Right lobe of liver (tissue), 6 donors: ENCODE results near the gene GFOD1. TPM values are rescaled to one million over a fixed set of nuclear protein-coding genes. Genes with fewer than 3 reads are reported as not detected.

Experiments
- ATAC-seq, 4 donors: fragments of 200-7000 bp; cut with Tn5 transposase; one replicate each; pipeline ENCODE4 v1.9.1; 2020; ENCODE audit warnings: mild to moderate bottlenecking in 4 of 4, moderate library complexity in 4 of 4
- DNase-seq, 3 donors: peaks; one replicate each; pipeline ENCODE4 v3.0.0-alpha.2; 2020
- H3K27ac ChIP-seq, 3 donors: fragments of 200-600 bp; one replicate each; pipeline ENCODE4 v1.8.0; 2022
- H3K27me3 ChIP-seq, 2 donors: fragments of 200-600 bp; one replicate each; pipeline ENCODE4 v1.8.0; 2022
- H3K36me3 ChIP-seq, 4 donors: fragments of 200-600 bp; sonication (generic) in 1 of 4; one replicate each; pipeline versions ENCODE4 v1.5.1 to v1.8.0; 2017 to 2022; ENCODE audit warnings: control low read depth in 1 of 4
- H3K4me1 ChIP-seq, 4 donors: fragments of 200-600 bp; sonication (generic) in 1 of 4; one replicate each; pipeline versions ENCODE4 v1.5.1 to v1.8.0; 2017 to 2022; ENCODE audit warnings: control low read depth in 1 of 4
- H3K4me3 ChIP-seq, 3 donors: fragments of 200-600 bp; one replicate each; pipeline ENCODE4 v1.8.0; 2022
- H3K9me3 ChIP-seq, 4 donors: fragments of 200-600 bp; sonication (generic) in 1 of 4; one replicate each; pipeline versions ENCODE4 v1.5.1 to v1.8.0; 2017 to 2022; ENCODE audit warnings: control low read depth in 1 of 4
- POLR2A ChIP-seq: fragments of 450-650 bp; IDR thresholded peaks from one replicate; pipeline ENCODE4 v1.6.1; 2017; ENCODE audit warnings: antibody characterized with exemption, mild to moderate bottlenecking
- WGBS: methylation state at CpG from one replicate; pipeline ENCODE4 v1.1.6; 2018; ENCODE audit warnings: low coverage, low lambda C conversion rate; ENCODE audit not compliant: insufficient coverage; ENCODE audit errors: missing lambda C conversion rate; 5-methylcytosine and 5-hydroxymethylcytosine counted together
- intact Hi-C, 2 donors: fragments of 100-400 bp; cut with DNase I; formaldehyde crosslinking; loops; one replicate each; pipeline versions ENCODE4 v1.11.2 to v1.14.1; 2022
- total RNA-seq, 6 experiments: library from RNA; depleted of rRNA in 2 of 6; stranded (reverse); fragments of >200 nt in 2 of 6; fragmentation: NEBNext Ultra II Directional in 3 of 6; extraction: Animal tissue kit (Norgen Biotek cat#: 25700) in 3 of 6; gene quantifications; one replicate each; pipeline versions ENCODE4 v1.1.0 to v1.2.4, GENCODE V29; 2016 to 2023
- TF ChIP-seq, protein P1 (sequence below), 4 donors: fragments of 200-600 bp in 3 of 4; fragments of 450-650 bp in 1 of 4; IDR thresholded peaks; one replicate each; pipeline versions ENCODE4 v1.5.1 to v1.8.0; 2016 to 2022; ENCODE audit warnings: antibody characterized with exemption in 4 of 4, mild to moderate bottlenecking in 2 of 4
- donor health status: DM: no; HTN: yes; CAD: no.
- donor health status: DM: no; HTN: no; CAD: no.
- donor health status: DM: no; HTN: no; CAD: no.
- donor health status: DM: no; HTN: yes; CAD: no.
- donor health status: DM: no; HTN: yes; CAD: no.

GFOD1 gene
- total RNA-seq, 6 experiments from 2014 or later = 5.4 to 8.5 (median 7.5) TPM

DNA sequence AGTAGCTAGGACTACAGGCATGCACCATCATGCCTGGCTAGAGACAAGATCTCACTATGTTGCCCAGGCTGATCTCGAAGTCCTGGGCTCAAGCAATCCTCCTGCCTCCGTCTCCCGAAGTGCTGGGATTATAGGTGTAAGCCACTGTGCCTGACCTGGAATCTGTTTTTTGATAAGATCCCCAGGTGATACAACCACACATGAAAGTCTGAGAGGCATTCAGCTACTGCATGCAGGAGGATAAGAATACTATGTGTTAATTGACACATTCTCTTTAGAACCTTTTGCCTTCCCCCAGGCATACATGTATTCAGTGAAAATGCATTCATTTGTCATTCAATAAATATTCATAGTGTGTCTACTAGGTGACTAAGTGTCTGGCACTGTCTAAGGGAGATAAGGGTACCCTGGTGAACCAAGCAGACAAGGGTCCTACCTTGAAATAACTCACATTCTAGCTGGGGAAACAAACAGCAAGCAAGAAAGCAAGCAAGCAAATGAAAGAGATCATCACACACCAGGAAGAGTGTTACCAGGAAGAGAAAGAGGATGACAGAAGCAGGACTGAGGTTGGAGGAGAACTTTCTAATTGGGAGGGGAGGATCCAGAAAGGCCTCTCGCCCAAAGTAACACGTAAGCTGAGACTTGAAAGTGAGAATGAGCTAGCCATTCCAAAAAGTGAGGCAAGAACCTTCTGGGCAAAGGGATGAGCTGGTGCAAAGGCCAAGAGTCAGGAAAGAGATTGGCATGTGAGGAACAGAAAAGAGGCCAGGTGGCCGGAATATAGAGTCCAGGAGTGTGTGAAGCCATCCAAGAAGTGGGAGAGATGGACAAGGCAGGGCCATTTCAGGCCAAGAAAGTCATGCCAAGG, 6.5 kb downstream of the GFOD1 start:
- Histone ChIP-seq H3K4me1 (peaks cover 0 to 60% (median 10%) of the 10 kb centered on the region in 4 donors), H3K4me3 (no peak overlapping the region), H3K36me3 (no peaks in the 10 kb centered on the region), H3K27me3 (no peaks in the 10 kb centered on the region), H3K9me3 (no peaks in the 10 kb centered on the region), H3K27ac (peak overlapping the region in 2 of 3 donors; percentile 17 to 76)
- DNase-seq = peak in 1 of 3 donors; percentile 68
- WGBS = 39% methylated on average over 4 of the region's 6 CpGs
- intact Hi-C loops = loop anchor here (10.0 kb wide), 2 partner anchors 66 to 94 kb away; partner anchors contain the start of gene SIRT5 (in 1 of the 2)
- ATAC-seq = peak; percentile 28 to 50 (median 34)
- TF ChIP-seq, protein P1, sequence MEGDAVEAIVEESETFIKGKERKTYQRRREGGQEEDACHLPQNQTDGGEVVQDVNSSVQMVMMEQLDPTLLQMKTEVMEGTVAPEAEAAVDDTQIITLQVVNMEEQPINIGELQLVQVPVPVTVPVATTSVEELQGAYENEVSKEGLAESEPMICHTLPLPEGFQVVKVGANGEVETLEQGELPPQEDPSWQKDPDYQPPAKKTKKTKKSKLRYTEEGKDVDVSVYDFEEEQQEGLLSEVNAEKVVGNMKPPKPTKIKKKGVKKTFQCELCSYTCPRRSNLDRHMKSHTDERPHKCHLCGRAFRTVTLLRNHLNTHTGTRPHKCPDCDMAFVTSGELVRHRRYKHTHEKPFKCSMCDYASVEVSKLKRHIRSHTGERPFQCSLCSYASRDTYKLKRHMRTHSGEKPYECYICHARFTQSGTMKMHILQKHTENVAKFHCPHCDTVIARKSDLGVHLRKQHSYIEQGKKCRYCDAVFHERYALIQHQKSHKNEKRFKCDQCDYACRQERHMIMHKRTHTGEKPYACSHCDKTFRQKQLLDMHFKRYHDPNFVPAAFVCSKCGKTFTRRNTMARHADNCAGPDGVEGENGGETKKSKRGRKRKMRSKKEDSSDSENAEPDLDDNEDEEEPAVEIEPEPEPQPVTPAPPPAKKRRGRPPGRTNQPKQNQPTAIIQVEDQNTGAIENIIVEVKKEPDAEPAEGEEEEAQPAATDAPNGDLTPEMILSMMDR (IDR thresholded peaks at IDR 0.05) = no peak
- no peak for TF ChIP-seq POLR2A

DNA sequence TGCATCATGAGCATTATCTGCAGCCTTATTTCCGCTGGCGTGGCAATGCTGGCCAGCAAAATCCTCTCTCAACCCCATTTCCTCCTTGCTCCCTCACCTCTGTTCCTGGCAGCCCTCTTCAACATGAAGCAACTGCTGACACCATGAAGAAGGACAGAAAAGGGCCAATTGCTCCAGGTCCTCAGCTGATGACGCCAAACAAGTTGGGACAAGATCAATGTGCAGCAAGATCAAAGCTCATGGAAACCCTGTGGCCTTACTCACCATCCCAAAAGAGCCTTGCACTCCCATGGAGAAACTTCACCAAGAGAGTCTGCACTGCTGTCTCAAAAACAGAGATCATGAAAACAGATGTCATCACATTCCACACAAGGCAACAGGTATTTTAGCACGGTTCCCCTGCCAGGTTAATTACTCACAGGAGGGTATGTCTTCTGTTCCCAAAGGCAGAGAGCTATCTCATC, 7.4 kb downstream of the GFOD1 start:
- peak; percentile 46 to 76 (median 71) for DNase-seq
- no peaks in the 10 kb centered on the region for H3K27me3 ChIP-seq
- H3K27ac ChIP-seq = peak overlapping the region in 1 of 3 donors; percentile 76
- peaks cover 0 to 57% (median 10%) of the 10 kb centered on the region in 4 donors for H3K4me1 ChIP-seq
- WGBS = 12% methylated on average over 3 of the region's 4 CpGs
- no peak for TF ChIP-seq POLR2A
- TF ChIP-seq, protein P1 (IDR thresholded peaks at IDR 0.05) = no peak
- peak in 3 of 4 donors; percentile 31 to 59 (median 35) for ATAC-seq
- intact Hi-C loops = loop anchor here (10.0 kb wide), 2 partner anchors 65 to 95 kb away; partner anchors contain the start of gene SIRT5 (in 1 of the 2)
- no peak overlapping the region for H3K4me3 ChIP-seq
- H3K9me3 ChIP-seq = no peaks in the 10 kb centered on the region
- no peaks in the 10 kb centered on the region for H3K36me3 ChIP-seq

DNA sequence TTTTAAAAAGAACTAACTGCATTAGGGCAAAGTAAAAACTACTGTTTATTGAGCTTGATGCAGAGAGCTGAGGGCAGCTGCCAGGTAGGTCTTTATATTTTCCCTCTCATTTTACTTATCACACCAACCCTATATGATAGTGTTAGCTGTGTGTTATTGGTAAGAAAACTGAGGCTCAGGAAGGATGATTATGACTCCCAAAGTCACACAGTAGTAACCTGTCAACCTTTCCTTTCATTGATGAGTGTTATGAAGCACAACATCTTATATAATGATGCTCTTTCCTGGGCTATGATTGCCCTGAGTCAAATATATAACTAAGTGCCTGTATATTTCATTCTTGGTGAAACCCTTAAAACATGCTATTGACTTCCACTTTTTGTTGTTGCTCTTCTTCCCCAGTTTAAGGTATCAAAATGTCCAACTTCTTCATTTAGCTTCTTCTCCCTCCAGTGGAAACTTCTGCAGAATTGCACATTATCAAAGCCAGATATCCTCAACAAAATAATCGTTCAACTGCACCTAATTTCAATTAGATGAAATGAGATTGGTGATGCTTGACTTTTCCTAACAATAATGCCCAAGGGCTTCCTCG, 8.1 kb downstream of the GFOD1 start:
- Histone ChIP-seq H3K4me1 (peaks cover 0 to 57% (median 8%) of the 10 kb centered on the region in 4 donors), H3K9me3 (no peaks in the 10 kb centered on the region), H3K27me3 (no peaks in the 10 kb centered on the region), H3K4me3 (no peak overlapping the region), H3K27ac (peak overlapping the region in 1 of 3 donors; percentile 76), H3K36me3 (no peaks in the 10 kb centered on the region)
- DNase-seq = no peak
- TF ChIP-seq POLR2A = no peak
- TF ChIP-seq, protein P1 (IDR thresholded peaks at IDR 0.05) = no peak
- 63% methylated on average over 2 of the region's 2 CpGs for WGBS
- no peak for ATAC-seq
- intact Hi-C loops = no loop called here

DNA sequence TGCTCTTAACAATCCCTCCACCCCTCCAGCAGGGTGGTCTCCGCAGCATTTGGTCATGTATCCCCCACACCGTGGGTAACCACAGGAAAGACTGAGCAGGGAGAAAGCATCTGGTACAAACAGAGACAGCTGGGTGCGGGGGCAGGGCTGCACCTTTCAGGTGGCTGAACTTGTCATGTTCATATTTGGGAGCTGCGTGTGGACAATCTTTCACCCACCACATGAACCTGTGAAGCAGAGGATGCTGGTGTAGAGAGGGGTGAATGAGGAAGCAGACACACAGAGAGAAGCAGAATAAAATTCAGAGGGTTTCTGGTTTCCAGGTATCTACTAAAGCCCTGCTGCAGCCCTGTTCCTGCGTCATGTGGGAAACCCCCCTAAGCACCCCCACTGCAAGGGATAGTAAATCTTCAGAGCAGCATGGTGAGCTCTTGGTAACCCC, 8.9 kb downstream of the GFOD1 start:
- H3K4me1 ChIP-seq = peaks cover 0 to 57% (median 11%) of the 10 kb centered on the region in 4 donors
- no peaks in the 10 kb centered on the region for H3K36me3 ChIP-seq

More for the DNA sequence above, 8.9 kb downstream of the GFOD1 start:
- no peak for TF ChIP-seq POLR2A
- TF ChIP-seq, protein P1 (IDR thresholded peaks at IDR 0.05) = no peak
- H3K27ac ChIP-seq = peak overlapping the region in 1 of 3 donors; percentile 6
- H3K9me3 ChIP-seq = no peaks in the 10 kb centered on the region
- no peak overlapping the region for H3K4me3 ChIP-seq
- DNase-seq (no peak), ATAC-seq (no peak)
- WGBS = 58% methylated on average over 3 of the region's 5 CpGs
- intact Hi-C loops = no loop called here
- H3K27me3 ChIP-seq = no peaks in the 10 kb centered on the region
